Superior temporal gyrus (tissue), 1 donor: ENCODE data around the gene WDR19.
"Not testable (repeated sequence)": the region's sequence is repeated elsewhere in the genome, so short reads cannot be mapped to it uniquely, and the experiment has no call there.

Source experiments
- DNase-seq: peaks from one replicate; pipeline ENCODE4 v3.0.0-alpha.2; 2016; ENCODE audit errors: extremely low spot score

Gene WDR19

GRCh38 chr4:39181905-39182638 is at the start of gene WDR19:
TSS of gene WDR19 (plus strand) at chr4:39182529. CDS start at chr4:39182558, 29 bp downstream.
- DNase-seq: peak; percentile 100

- DNase-seq: no peak
Observed at GRCh38 chr4:39133623-39134022, 48.7 kb upstream of the WDR19 start.

- DNase-seq: peak; percentile 24
Observed at GRCh38 chr4:39134683-39135306, 47.5 kb upstream of the WDR19 start.

GRCh38 chr4:39138227-39138626 is 44.1 kb upstream of the WDR19 start:
- DNase-seq: not testable (repeated sequence)

GRCh38 chr4:39146211-39146610 is 36.1 kb upstream of the WDR19 start:
- no peak for DNase-seq

- DNase-seq: no peak
Observed at GRCh38 chr4:39154009-39154408, 28.3 kb upstream of the WDR19 start.

- DNase-seq: no peak
Observed at GRCh38 chr4:39157520-39157919, 24.8 kb upstream of the WDR19 start.

- no peak for DNase-seq
Observed at GRCh38 chr4:39166177-39166576, 16.2 kb upstream of the WDR19 start.

GRCh38 chr4:39166669-39167068 is 15.7 kb upstream of the WDR19 start:
- DNase-seq: no peak

- DNase-seq: no peak
Observed at GRCh38 chr4:39169426-39169825, 12.9 kb upstream of the WDR19 start.

GRCh38 chr4:39170301-39170700 is 12.0 kb upstream of the WDR19 start:
- no peak for DNase-seq

- DNase-seq: no peak
Observed at GRCh38 chr4:39178706-39179105, 3.6 kb upstream of the WDR19 start.

GRCh38 chr4:39179681-39180080 is 2.6 kb upstream of the WDR19 start:
- DNase-seq: no peak

GRCh38 chr4:39180629-39181028 is 1.7 kb upstream of the WDR19 start:
- DNase-seq: not testable (repeated sequence)

- DNase-seq: no peak
Observed at GRCh38 chr4:39181520-39181904, 817 bp upstream of the WDR19 start.

- DNase-seq: no peak
Observed at GRCh38 chr4:39201963-39202362, 19.6 kb downstream of the WDR19 start.

- DNase-seq: no peak
Observed at GRCh38 chr4:39204543-39204942, 22.2 kb downstream of the WDR19 start.

- DNase-seq: no peak
Observed at GRCh38 chr4:39205000-39205399, 22.7 kb downstream of the WDR19 start.

- DNase-seq: no peak
Observed at GRCh38 chr4:39205476-39205875, 23.1 kb downstream of the WDR19 start.

GRCh38 chr4:39227906-39228305 is 45.6 kb downstream of the WDR19 start:
- DNase-seq: no peak

GRCh38 chr4:39228377-39228776 is 46.0 kb downstream of the WDR19 start:
- DNase-seq: no peak

- no peak for DNase-seq
Observed at GRCh38 chr4:39230462-39230861, 48.1 kb downstream of the WDR19 start.

- no peak for DNase-seq
Observed at GRCh38 chr4:39231660-39232059, 49.3 kb downstream of the WDR19 start.

GRCh38 chr4:39232100-39232499 is 49.8 kb downstream of the WDR19 start:
- no peak for DNase-seq
